ENCODE results near the gene MPRIP.

DNA sequence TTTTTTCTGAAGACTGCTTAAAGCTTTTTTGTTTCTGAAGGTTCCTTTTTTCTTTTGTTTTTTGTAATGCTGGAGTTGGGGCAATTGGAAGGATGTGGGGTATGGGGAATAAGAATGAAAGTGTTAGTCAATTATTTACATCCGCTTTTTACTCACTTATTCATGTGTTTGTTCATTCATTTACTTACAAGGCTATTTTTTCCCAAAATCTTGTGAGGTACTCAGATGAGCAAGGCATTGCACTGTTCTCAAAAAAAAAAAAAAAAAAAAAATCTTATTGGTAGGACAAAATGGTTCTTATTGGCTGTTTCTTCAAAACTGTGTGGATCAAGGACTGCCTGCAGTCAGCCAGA, 108.2 kb downstream of the MPRIP start:
- no peak for TF ChIP-seq MEF2A (IDR thresholded peaks at IDR 0.05; ENCODE audit: borderline replicate concordance, low read depth)
- TF ChIP-seq, protein P1, sequence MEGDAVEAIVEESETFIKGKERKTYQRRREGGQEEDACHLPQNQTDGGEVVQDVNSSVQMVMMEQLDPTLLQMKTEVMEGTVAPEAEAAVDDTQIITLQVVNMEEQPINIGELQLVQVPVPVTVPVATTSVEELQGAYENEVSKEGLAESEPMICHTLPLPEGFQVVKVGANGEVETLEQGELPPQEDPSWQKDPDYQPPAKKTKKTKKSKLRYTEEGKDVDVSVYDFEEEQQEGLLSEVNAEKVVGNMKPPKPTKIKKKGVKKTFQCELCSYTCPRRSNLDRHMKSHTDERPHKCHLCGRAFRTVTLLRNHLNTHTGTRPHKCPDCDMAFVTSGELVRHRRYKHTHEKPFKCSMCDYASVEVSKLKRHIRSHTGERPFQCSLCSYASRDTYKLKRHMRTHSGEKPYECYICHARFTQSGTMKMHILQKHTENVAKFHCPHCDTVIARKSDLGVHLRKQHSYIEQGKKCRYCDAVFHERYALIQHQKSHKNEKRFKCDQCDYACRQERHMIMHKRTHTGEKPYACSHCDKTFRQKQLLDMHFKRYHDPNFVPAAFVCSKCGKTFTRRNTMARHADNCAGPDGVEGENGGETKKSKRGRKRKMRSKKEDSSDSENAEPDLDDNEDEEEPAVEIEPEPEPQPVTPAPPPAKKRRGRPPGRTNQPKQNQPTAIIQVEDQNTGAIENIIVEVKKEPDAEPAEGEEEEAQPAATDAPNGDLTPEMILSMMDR (IDR thresholded peaks at IDR 0.05): no peak
- TF ChIP-seq RFX5 (IDR thresholded peaks at IDR 0.05; ENCODE audit: low read length): no peak
- no peak for TF ChIP-seq POLR2AphosphoS5 (IDR thresholded peaks at IDR 0.05; ENCODE audit: low read depth, low read length)
- TF ChIP-seq, protein P2, sequence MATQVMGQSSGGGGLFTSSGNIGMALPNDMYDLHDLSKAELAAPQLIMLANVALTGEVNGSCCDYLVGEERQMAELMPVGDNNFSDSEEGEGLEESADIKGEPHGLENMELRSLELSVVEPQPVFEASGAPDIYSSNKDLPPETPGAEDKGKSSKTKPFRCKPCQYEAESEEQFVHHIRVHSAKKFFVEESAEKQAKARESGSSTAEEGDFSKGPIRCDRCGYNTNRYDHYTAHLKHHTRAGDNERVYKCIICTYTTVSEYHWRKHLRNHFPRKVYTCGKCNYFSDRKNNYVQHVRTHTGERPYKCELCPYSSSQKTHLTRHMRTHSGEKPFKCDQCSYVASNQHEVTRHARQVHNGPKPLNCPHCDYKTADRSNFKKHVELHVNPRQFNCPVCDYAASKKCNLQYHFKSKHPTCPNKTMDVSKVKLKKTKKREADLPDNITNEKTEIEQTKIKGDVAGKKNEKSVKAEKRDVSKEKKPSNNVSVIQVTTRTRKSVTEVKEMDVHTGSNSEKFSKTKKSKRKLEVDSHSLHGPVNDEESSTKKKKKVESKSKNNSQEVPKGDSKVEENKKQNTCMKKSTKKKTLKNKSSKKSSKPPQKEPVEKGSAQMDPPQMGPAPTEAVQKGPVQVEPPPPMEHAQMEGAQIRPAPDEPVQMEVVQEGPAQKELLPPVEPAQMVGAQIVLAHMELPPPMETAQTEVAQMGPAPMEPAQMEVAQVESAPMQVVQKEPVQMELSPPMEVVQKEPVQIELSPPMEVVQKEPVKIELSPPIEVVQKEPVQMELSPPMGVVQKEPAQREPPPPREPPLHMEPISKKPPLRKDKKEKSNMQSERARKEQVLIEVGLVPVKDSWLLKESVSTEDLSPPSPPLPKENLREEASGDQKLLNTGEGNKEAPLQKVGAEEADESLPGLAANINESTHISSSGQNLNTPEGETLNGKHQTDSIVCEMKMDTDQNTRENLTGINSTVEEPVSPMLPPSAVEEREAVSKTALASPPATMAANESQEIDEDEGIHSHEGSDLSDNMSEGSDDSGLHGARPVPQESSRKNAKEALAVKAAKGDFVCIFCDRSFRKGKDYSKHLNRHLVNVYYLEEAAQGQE (IDR thresholded peaks at IDR 0.05; ENCODE audit: low read depth, low read length): no peak
- no peak for TF ChIP-seq NFIC (IDR thresholded peaks at IDR 0.05; ENCODE audit: borderline replicate concordance)
- TF ChIP-seq FOXM1 (IDR thresholded peaks at IDR 0.05; ENCODE audit: low read depth): no peak
- no peak for TF ChIP-seq SIN3A (IDR thresholded peaks at IDR 0.05; ENCODE audit: borderline replicate concordance, low read depth, low read length)
- TF ChIP-seq YY1 (IDR thresholded peaks at IDR 0.05; ENCODE audit: low read depth): no peak
